ENCODE data around the gene FOXJ3. TPM values are rescaled to one million over a fixed set of nuclear protein-coding genes. Genes with fewer than 3 reads are reported as not detected.

The FOXJ3 gene
- total and polyA plus RNA-seq, 2 donors (not counting 1 experiment from before 2014, with no cell fraction given), result 15.4 to 76.4 TPM

DNA sequence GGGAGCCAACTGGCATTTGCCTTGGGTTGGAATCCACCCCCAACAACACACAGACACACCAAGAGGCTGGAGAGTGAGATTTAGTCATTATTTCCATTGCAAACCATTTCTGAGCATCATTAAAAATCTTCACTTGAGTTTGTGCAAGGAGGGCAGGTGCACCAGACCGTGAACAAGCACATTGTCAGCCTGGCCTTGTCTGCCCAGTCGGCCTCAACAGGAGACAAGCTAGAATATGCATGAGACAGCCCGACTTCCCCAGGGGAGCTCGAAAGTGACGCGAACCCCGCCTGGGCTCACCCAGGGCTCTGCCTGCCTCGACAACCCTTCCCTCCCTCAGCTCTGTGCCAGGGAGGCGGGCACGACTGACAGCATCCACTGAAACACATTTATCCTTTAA is 197.3 kb downstream of the FOXJ3 start:
- H3K79me2 ChIP-seq (ENCODE audit: control insufficient read depth, insufficient read depth, low read length), result no peaks in the 10 kb centered on the region
- H3K4me1 Mint-ChIP-seq, result no peaks in the 10 kb centered on the region
- H3K4me3 ChIP-seq (ENCODE audit: control extremely low read depth in 1 of 5, extremely low read depth in 1 of 5, insufficient read depth in 1 of 5, low read depth in 2 of 5, low read length in 4 of 5), result no peak overlapping the region
- H3K4me3 Mint-ChIP-seq, result no peak overlapping the region
- DNase-seq (no peak), ATAC-seq (ENCODE audit: low read depth) (no peak)
- peaks cover 25% of the 10 kb centered on the region for H3K27me3 Mint-ChIP-seq
- no peak overlapping the region for H3K4me2 ChIP-seq (replicated peaks; ENCODE audit: low read depth, low read length, poor library complexity, severe bottlenecking)
- ChIA-PET POLR2A (no interaction called here), CTCF (interaction anchor here (2.0 kb wide), 1 partner anchor 37 kb away, joined by 6 read pairs; no protein-coding TSS in a partner anchor)
- no peaks in the 10 kb centered on the region for H3K4me1 ChIP-seq (ENCODE audit: control insufficient read depth in 2 of 2, insufficient read depth in 2 of 2, low read length in 2 of 2)
- H2AFZ ChIP-seq (ENCODE audit: insufficient read depth, low read depth, low read length, poor library complexity, severe bottlenecking), result no peak overlapping the region
- H3K9me3 ChIP-seq (ENCODE audit: control extremely low read depth in 1 of 3, control insufficient read depth in 2 of 3, insufficient read depth in 1 of 3, low read length in 2 of 3), result no peaks in the 10 kb centered on the region
- H3K27ac Mint-ChIP-seq, result no peak overlapping the region
- H3K9me3 Mint-ChIP-seq (ENCODE audit: insufficient read depth), result no peaks in the 10 kb centered on the region
- intact Hi-C loops (cut with micrococcal nuclease), result no loop called here
- no peaks in the 10 kb centered on the region for H3K36me3 ChIP-seq (replicated peaks in 1 of 2; ENCODE audit: control extremely low read depth in 1 of 2, control insufficient read depth in 1 of 2, extremely low read depth in 1 of 2, insufficient read depth in 2 of 2, low read length in 1 of 2)
- H4K20me1 ChIP-seq (ENCODE audit: control insufficient read depth, insufficient read depth, low read length, poor library complexity, severe bottlenecking), result no peaks in the 10 kb centered on the region
- WGBS (ENCODE audit: insufficient coverage), result 59% methylated on average over 10 of the region's 10 CpGs
- no peaks in the 10 kb centered on the region for H3K27me3 ChIP-seq (replicated peaks in 1 of 4; ENCODE audit: control extremely low read depth in 1 of 4, control insufficient read depth in 3 of 4, insufficient read depth in 4 of 4, low read length in 3 of 4)
- H3K9ac ChIP-seq (ENCODE audit: low read length), result no peak overlapping the region
- H3K27ac ChIP-seq (ENCODE audit: low read length in 2 of 2), result no peak overlapping the region
- TF ChIP-seq, protein P1, sequence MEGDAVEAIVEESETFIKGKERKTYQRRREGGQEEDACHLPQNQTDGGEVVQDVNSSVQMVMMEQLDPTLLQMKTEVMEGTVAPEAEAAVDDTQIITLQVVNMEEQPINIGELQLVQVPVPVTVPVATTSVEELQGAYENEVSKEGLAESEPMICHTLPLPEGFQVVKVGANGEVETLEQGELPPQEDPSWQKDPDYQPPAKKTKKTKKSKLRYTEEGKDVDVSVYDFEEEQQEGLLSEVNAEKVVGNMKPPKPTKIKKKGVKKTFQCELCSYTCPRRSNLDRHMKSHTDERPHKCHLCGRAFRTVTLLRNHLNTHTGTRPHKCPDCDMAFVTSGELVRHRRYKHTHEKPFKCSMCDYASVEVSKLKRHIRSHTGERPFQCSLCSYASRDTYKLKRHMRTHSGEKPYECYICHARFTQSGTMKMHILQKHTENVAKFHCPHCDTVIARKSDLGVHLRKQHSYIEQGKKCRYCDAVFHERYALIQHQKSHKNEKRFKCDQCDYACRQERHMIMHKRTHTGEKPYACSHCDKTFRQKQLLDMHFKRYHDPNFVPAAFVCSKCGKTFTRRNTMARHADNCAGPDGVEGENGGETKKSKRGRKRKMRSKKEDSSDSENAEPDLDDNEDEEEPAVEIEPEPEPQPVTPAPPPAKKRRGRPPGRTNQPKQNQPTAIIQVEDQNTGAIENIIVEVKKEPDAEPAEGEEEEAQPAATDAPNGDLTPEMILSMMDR (IDR thresholded peaks at IDR 0.05), result no peak
- no peak for TF ChIP-seq EZH2 (IDR thresholded peaks at IDR 0.05; ENCODE audit: borderline replicate concordance, insufficient read depth, low read depth, low read length, poor library complexity, severe bottlenecking)

DNA sequence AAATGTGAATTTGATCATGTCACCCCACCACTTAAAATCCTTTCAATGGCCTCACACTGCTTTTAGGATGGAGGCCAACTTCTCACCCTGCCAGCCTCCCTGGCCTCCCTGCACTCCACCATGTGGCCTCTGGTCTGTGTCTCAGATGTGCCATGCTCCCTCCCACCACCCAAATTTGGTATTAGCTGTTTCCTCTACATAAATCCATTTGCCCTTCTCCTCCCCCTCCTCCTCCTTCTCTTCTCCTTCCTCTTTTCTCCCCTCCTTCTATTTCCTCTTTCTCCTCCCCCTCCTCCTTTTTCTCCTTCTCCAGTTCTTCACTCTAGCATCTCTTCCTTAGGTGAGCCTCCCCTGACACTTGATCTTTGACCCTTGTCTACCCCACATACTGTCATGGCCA is 198.6 kb downstream of the FOXJ3 start:
- no peak for DNase-seq
- no peak overlapping the region for H3K27ac Mint-ChIP-seq
- ChIA-PET CTCF (no interaction called here), POLR2A (no interaction called here)
- H3K36me3 ChIP-seq (replicated peaks in 1 of 2; ENCODE audit: control extremely low read depth in 1 of 2, control insufficient read depth in 1 of 2, extremely low read depth in 1 of 2, insufficient read depth in 2 of 2, low read length in 1 of 2), result no peaks in the 10 kb centered on the region
- H2AFZ ChIP-seq (ENCODE audit: insufficient read depth, low read depth, low read length, poor library complexity, severe bottlenecking), result no peak overlapping the region
- H4K20me1 ChIP-seq (ENCODE audit: control insufficient read depth, insufficient read depth, low read length, poor library complexity, severe bottlenecking), result no peaks in the 10 kb centered on the region
- peaks cover 19% of the 10 kb centered on the region for H3K27me3 Mint-ChIP-seq
- H3K4me1 Mint-ChIP-seq, result no peaks in the 10 kb centered on the region
- no peaks in the 10 kb centered on the region for H3K27me3 ChIP-seq (replicated peaks in 1 of 4; ENCODE audit: control extremely low read depth in 1 of 4, control insufficient read depth in 3 of 4, insufficient read depth in 4 of 4, low read length in 3 of 4)
- TF ChIP-seq EZH2 (IDR thresholded peaks at IDR 0.05; ENCODE audit: borderline replicate concordance, insufficient read depth, low read depth, low read length, poor library complexity, severe bottlenecking), result no peak
- TF ChIP-seq, protein P1 (IDR thresholded peaks at IDR 0.05), result no peak
- H3K4me3 ChIP-seq (ENCODE audit: control extremely low read depth in 1 of 5, extremely low read depth in 1 of 5, insufficient read depth in 1 of 5, low read depth in 2 of 5, low read length in 4 of 5), result no peak overlapping the region
- no peak for ATAC-seq (ENCODE audit: low read depth)
- no peak overlapping the region for H3K9ac ChIP-seq (ENCODE audit: low read length)
- no peak overlapping the region for H3K4me2 ChIP-seq (replicated peaks; ENCODE audit: low read depth, low read length, poor library complexity, severe bottlenecking)
- H3K4me1 ChIP-seq (ENCODE audit: control insufficient read depth in 2 of 2, insufficient read depth in 2 of 2, low read length in 2 of 2), result no peaks in the 10 kb centered on the region
- H3K9me3 Mint-ChIP-seq (ENCODE audit: insufficient read depth), result no peaks in the 10 kb centered on the region
- H3K79me2 ChIP-seq (ENCODE audit: control insufficient read depth, insufficient read depth, low read length), result no peaks in the 10 kb centered on the region
- no peaks in the 10 kb centered on the region for H3K9me3 ChIP-seq (ENCODE audit: control extremely low read depth in 1 of 3, control insufficient read depth in 2 of 3, insufficient read depth in 1 of 3, low read length in 2 of 3)
- H3K4me3 Mint-ChIP-seq, result no peak overlapping the region
- intact Hi-C loops (cut with micrococcal nuclease), result no loop called here
- no peak overlapping the region for H3K27ac ChIP-seq (ENCODE audit: low read length in 2 of 2)
